ENCODE results near the gene RNF5. TPM values are rescaled to one million over a fixed set of nuclear protein-coding genes. Genes with fewer than 3 reads are reported as not detected.

RNF5 gene
- total and polyA plus RNA-seq, 2 donors (not counting 1 experiment from before 2014, with no cell fraction given), result 25.5 to 40.7 TPM

- ATAC-seq (ENCODE audit: low read depth), result no peak
- Histone ChIP-seq H3K27me3 (replicated peaks in 1 of 4; ENCODE audit: control extremely low read depth in 1 of 4, control insufficient read depth in 3 of 4, insufficient read depth in 4 of 4, low read length in 3 of 4) (peaks cover 0 to 5% (median 2%) of the 10 kb centered on the region in 4 experiments), H3K79me2 (ENCODE audit: control insufficient read depth, insufficient read depth, low read length) (no peaks in the 10 kb centered on the region), H4K20me1 (ENCODE audit: control insufficient read depth, insufficient read depth, low read length, poor library complexity, severe bottlenecking) (no peaks in the 10 kb centered on the region), H3K9me3 (ENCODE audit: control extremely low read depth in 1 of 3, control insufficient read depth in 2 of 3, insufficient read depth in 1 of 3, low read length in 2 of 3) (no peaks in the 10 kb centered on the region), H3K4me1 (ENCODE audit: control insufficient read depth in 2 of 2, insufficient read depth in 2 of 2, low read length in 2 of 2) (no peaks in the 10 kb centered on the region), H3K4me2 (replicated peaks; ENCODE audit: low read depth, low read length, poor library complexity, severe bottlenecking) (no peak overlapping the region), H3K27ac (ENCODE audit: low read length in 2 of 2) (no peak overlapping the region), H3K36me3 (replicated peaks in 1 of 2; ENCODE audit: control extremely low read depth in 1 of 2, control insufficient read depth in 1 of 2, extremely low read depth in 1 of 2, insufficient read depth in 2 of 2, low read length in 1 of 2) (no peaks in the 10 kb centered on the region), H3K9ac (ENCODE audit: low read length) (no peak overlapping the region), H2AFZ (ENCODE audit: insufficient read depth, low read depth, low read length, poor library complexity, severe bottlenecking) (no peak overlapping the region), H3K4me3 (ENCODE audit: control extremely low read depth in 1 of 5, extremely low read depth in 1 of 5, insufficient read depth in 1 of 5, low read depth in 2 of 5, low read length in 4 of 5) (no peak overlapping the region)
- Mint-ChIP-seq H3K27me3 (peaks cover 20% of the 10 kb centered on the region), H3K4me1 (no peaks in the 10 kb centered on the region), H3K27ac (no peak overlapping the region), H3K4me3 (no peak overlapping the region), H3K9me3 (ENCODE audit: insufficient read depth) (no peaks in the 10 kb centered on the region)
- intact Hi-C loops (cut with micrococcal nuclease), result no loop called here
- no peak for DNase-seq
- TF ChIP-seq, protein P1, sequence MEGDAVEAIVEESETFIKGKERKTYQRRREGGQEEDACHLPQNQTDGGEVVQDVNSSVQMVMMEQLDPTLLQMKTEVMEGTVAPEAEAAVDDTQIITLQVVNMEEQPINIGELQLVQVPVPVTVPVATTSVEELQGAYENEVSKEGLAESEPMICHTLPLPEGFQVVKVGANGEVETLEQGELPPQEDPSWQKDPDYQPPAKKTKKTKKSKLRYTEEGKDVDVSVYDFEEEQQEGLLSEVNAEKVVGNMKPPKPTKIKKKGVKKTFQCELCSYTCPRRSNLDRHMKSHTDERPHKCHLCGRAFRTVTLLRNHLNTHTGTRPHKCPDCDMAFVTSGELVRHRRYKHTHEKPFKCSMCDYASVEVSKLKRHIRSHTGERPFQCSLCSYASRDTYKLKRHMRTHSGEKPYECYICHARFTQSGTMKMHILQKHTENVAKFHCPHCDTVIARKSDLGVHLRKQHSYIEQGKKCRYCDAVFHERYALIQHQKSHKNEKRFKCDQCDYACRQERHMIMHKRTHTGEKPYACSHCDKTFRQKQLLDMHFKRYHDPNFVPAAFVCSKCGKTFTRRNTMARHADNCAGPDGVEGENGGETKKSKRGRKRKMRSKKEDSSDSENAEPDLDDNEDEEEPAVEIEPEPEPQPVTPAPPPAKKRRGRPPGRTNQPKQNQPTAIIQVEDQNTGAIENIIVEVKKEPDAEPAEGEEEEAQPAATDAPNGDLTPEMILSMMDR (IDR thresholded peaks at IDR 0.05), result no peak
- TF ChIP-seq EZH2 (IDR thresholded peaks at IDR 0.05; ENCODE audit: borderline replicate concordance, insufficient read depth, low read depth, low read length, poor library complexity, severe bottlenecking), result no peak
- ChIA-PET CTCF (no interaction called here), POLR2A (no interaction called here)
Measured at GRCh38 chr6:32137454-32137853, 40.8 kb upstream of the RNF5 start.

DNA sequence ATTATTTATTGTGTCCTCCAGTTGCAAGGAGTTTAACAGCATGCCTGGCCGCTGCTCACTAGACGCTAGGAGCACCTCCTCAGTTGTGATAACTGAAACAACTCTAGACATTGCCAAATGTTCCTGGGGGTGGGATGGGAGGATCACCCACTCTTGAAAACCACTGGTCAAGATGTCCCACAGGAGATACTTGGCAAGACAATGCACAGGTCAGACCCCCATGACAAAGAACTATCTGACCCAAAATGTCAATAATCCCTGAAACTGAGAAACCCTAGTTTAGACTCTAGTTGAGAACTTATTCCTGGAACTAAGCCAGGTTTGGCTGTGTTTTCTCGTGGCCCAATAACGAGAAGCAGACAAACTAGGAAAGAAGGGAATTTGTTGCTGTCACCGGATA lies 38.6 kb upstream of the RNF5 start:
- H3K9me3 ChIP-seq (ENCODE audit: control extremely low read depth in 1 of 3, control insufficient read depth in 2 of 3, insufficient read depth in 1 of 3, low read length in 2 of 3), result no peaks in the 10 kb centered on the region
- no peak overlapping the region for H3K27ac ChIP-seq (ENCODE audit: low read length in 2 of 2)
- H3K4me1 ChIP-seq (ENCODE audit: control insufficient read depth in 2 of 2, insufficient read depth in 2 of 2, low read length in 2 of 2), result no peaks in the 10 kb centered on the region
- peaks cover 12% of the 10 kb centered on the region for H3K27me3 Mint-ChIP-seq
- no peaks in the 10 kb centered on the region for H4K20me1 ChIP-seq (ENCODE audit: control insufficient read depth, insufficient read depth, low read length, poor library complexity, severe bottlenecking)
- ChIA-PET CTCF (interaction anchor here (0.7 kb wide), 1 partner anchor 179 kb away, joined by 3 read pairs; no protein-coding TSS in a partner anchor), POLR2A (no interaction called here)
- intact Hi-C loops (cut with micrococcal nuclease), result no loop called here
- no peaks in the 10 kb centered on the region for H3K36me3 ChIP-seq (replicated peaks in 1 of 2; ENCODE audit: control extremely low read depth in 1 of 2, control insufficient read depth in 1 of 2, extremely low read depth in 1 of 2, insufficient read depth in 2 of 2, low read length in 1 of 2)
- no peaks in the 10 kb centered on the region for H3K79me2 ChIP-seq (ENCODE audit: control insufficient read depth, insufficient read depth, low read length)
- DNase-seq (no peak), ATAC-seq (ENCODE audit: low read depth) (no peak)
- no peaks in the 10 kb centered on the region for H3K4me1 Mint-ChIP-seq
- no peaks in the 10 kb centered on the region for H3K9me3 Mint-ChIP-seq (ENCODE audit: insufficient read depth)
- H3K4me2 ChIP-seq (replicated peaks; ENCODE audit: low read depth, low read length, poor library complexity, severe bottlenecking), result no peak overlapping the region
- no peak overlapping the region for H3K9ac ChIP-seq (ENCODE audit: low read length)
- no peak for TF ChIP-seq EZH2 (IDR thresholded peaks at IDR 0.05; ENCODE audit: borderline replicate concordance, insufficient read depth, low read depth, low read length, poor library complexity, severe bottlenecking)
- TF ChIP-seq, protein P1 (IDR thresholded peaks at IDR 0.05), result no peak
- no peak overlapping the region for H2AFZ ChIP-seq (ENCODE audit: insufficient read depth, low read depth, low read length, poor library complexity, severe bottlenecking)
- WGBS (ENCODE audit: insufficient coverage), result 88% methylated on average over 2 of the region's 5 CpGs
- peaks cover 0 to 5% (median 2%) of the 10 kb centered on the region in 4 experiments for H3K27me3 ChIP-seq (replicated peaks in 1 of 4; ENCODE audit: control extremely low read depth in 1 of 4, control insufficient read depth in 3 of 4, insufficient read depth in 4 of 4, low read length in 3 of 4)
- H3K4me3 ChIP-seq (ENCODE audit: control extremely low read depth in 1 of 5, extremely low read depth in 1 of 5, insufficient read depth in 1 of 5, low read depth in 2 of 5, low read length in 4 of 5), result no peak overlapping the region
- H3K4me3 Mint-ChIP-seq, result no peak overlapping the region
- no peak overlapping the region for H3K27ac Mint-ChIP-seq

Measured in B cell (primary cell).